Ramos (cell line): ENCODE measurements around the gene CNGA4.

Experiments used
- in situ Hi-C: fragments of 300-500 bp; cut with MboI; formaldehyde crosslinking; loops from one replicate; pipeline ENCODE4 v1.14.3; 2022; ENCODE audit warnings: low sequenced_read_pairs; ENCODE audit not compliant: unreplicated experiment

Gene CNGA4, protein sequence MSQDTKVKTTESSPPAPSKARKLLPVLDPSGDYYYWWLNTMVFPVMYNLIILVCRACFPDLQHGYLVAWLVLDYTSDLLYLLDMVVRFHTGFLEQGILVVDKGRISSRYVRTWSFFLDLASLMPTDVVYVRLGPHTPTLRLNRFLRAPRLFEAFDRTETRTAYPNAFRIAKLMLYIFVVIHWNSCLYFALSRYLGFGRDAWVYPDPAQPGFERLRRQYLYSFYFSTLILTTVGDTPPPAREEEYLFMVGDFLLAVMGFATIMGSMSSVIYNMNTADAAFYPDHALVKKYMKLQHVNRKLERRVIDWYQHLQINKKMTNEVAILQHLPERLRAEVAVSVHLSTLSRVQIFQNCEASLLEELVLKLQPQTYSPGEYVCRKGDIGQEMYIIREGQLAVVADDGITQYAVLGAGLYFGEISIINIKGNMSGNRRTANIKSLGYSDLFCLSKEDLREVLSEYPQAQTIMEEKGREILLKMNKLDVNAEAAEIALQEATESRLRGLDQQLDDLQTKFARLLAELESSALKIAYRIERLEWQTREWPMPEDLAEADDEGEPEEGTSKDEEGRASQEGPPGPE

DNA sequence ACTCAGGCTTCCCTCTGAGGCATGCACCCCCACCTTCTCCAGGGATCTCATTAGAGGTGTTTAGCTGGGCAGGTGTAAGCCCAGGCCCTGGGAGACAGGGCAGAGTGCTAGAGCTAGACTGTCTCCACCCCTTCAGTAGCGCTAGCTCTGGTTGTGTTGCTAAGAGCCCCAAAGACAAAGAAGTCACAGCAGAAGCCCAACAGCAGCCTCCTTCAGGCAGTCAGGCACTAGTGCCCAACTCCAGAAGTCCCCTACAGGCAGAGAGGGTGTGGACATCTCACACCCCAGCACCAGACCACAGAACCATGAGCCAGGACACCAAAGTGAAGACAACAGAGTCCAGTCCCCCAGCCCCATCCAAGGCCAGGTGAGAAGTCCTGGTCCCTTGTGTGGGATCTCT lies at the start of gene CNGA4:
Gene CNGA4, plus strand, starts transcription at position 188 of the 400 bp plus-strand sequence. Its CDS starts 118 bp downstream, at position 306.
- in situ Hi-C loops: no loop called here

DNA sequence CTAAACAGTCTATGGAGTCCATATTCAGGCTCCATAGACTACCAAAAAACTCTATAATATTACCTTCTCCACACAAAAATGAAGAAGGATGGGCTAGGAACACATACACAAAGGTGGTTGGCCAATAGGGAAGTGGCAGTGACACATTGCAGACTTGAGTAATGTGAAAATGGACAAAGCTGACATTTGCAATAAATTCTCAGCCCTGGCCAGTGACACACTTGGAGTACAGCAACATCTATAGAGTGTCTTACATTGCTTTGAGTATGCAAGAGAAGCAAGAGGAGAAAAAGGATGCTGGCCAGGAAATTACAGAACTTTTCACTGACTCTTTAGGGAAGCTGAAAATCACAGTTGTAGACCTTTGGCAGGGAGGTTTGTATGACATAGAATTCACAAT lies 47.1 kb upstream of the CNGA4 start:
- in situ Hi-C loops: no loop called here

DNA sequence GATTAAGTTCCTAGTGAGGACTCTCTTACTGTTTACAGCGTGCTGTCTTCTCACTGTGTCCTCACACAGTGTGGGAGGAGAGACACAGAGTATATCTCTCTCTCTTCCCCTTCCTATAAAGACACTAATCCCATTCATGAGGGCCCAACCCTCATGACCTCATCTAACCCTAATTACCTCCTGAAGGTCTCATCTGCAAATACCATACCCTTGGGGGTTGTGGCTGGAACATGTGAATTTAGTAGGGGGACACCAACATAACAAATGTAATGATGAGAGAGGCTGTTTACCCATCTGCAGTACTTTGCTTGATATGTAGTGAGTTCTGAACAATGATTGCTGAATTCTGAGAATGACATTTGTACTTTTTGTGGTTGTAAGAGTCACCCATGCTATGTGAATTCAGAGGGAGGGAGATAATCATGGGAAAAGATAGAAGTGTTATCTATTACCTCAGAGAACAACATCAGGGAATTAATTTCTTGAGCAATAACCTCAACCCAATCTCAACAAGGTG lies 44.8 kb upstream of the CNGA4 start:
- in situ Hi-C loops: no loop called here

DNA sequence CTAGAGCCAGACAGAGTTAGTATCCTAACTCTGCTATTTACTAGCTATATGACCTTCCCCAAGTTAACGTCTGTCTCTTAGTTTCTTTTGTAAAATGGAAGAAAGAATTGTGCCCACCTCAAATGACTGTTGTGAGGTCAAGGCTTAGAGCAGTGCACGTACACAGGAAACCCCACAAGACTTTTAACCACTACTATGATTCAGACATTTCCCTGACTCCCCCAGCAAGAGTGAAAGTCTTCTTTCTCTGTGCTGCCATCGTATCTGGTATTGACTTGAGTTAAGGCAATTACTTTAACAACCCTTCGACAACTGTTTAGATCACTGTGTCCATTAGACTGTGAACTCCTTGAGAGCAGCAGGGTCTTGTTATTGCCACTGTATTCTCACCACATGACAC lies 42.5 kb upstream of the CNGA4 start:
- in situ Hi-C loops: no loop called here

DNA sequence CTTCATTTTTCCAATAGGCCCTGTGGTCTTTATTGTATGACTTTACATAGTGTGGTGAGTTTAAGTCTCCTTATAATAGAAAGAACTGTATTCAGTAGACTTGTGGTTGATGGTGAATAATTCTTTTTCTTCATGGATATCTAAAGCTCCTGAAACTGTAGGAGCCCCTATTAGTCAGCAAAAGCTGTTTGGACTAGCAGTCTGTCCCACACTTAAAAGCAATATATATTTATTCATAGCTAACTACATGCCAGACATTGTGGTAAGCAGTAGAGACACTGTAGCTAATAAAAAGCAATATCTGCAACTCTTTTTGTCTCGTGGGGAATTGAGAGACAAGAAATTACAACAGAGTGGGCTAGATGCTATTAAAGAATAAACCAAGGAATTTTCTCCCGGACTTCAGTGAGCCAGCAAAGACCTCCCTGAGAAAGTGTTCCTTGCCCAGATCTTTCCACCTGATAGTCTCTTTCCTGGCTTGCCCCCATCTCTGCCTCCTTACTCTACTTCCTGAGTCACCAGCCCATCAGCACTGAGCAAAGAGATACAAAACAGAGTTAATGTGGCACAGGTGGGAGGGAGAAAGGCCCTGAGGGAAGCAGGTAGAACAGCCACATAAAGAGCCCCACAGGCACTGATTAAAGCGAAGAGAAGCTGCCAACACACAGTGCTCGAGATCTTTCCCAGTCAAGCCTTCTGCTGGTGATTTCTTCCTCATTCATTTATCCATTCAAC lies 41.3 kb upstream of the CNGA4 start:
- in situ Hi-C loops: no loop called here

DNA sequence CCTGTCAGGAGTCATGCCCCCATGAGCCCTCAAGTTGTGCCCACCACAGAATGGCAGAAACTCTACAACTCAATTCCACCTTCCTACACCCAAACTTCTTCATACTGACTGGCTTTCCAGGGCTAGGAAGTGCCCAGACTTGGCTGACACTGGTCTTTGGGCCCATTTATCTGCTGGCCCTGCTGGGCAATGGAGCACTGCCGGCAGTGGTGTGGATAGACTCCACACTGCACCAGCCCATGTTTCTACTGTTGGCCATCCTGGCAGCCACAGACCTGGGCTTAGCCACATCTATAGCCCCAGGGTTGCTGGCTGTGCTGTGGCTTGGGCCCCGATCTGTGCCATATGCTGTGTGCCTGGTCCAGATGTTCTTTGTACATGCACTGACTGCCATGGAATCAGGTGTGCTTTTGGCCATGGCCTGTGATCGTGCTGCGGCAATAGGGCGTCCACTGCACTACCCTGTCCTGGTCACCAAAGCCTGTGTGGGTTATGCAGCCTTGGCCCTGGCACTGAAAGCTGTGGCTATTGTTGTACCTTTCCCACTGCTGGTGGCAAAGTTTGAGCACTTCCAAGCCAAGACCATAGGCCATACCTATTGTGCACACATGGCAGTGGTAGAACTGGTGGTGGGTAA lies 39.6 kb upstream of the CNGA4 start, which contains the start of gene OR52W1:
Gene OR52W1, plus strand, starts transcription at position 51 of the 637 bp plus-strand sequence. Its CDS starts 0 bp downstream, at position 51.
- in situ Hi-C loops: no loop called here

DNA sequence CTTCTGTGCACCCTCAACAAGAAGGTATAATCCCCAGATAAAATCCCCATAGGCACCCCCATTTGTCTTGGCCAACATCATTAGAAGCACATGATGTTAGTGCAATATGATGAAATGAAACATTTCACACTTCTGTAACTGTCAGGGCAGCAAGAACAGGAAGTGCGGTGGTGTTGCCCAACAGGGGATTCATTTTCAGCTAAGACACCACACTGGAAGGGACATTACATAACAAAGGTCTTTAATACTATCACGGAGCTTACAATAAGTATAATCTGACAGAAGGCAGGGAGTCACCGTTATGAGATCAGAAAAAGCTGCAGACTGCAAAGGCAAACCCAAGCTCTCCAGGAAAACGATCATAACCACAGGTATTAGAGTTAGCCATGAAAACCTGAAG lies 37.9 kb upstream of the CNGA4 start:
- in situ Hi-C loops: no loop called here

DNA sequence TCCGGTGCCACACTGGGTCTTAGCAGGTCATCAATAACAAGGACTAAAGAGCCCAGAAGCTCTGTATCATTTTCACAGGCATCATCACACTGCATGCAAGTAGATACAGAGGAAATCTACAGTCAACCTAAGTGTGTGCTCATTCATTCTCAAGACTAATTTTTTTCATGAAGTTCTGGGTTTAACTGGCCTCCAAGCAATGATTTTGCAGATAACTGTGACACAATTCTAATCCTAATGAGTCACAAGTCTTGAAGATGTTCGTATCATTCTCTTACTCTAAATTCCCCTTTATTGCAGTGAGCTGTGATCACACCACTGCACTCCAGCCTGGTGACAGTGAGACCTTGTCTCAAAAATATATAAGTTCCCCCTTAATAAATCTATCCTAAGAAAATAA lies 37.4 kb upstream of the CNGA4 start:
- in situ Hi-C loops: no loop called here

DNA sequence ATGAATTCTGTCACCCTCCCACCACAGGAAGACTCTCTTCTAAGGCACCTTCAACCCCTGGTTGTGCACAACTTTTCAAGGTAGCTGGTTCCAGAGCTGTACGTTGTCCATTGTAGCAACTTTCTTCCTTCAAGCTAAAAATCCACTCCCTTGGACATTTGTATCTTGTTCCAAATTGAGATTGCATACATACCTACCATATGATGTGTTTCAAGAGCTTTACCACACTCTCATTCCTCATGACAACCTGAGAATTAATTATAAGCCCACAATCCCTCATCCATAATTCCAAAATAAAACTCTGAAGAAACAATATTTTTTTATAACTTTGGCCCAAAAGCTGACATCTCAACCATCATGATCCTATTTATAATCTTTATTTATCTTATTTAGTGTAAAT lies 36.8 kb upstream of the CNGA4 start:
- in situ Hi-C loops: no loop called here

DNA sequence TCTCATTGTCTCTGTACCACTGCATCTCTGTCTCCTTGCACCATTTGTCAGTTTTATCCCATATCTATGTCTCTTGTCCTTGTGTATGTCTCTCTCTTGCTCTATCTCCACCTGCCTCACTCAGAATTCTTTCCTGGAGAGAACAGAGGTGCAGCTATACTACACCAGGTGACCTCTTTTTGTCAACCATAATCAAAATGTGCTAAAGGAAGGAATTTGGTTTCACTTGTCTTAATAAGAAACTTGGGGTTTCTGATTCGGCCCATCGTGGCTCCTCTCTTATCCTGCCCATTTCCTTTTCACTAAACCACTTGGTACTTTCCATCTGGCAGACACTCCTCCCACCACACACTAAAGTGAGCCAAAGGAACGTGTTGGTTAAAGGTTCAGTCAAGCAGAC lies 35.6 kb upstream of the CNGA4 start:
- in situ Hi-C loops: no loop called here

DNA sequence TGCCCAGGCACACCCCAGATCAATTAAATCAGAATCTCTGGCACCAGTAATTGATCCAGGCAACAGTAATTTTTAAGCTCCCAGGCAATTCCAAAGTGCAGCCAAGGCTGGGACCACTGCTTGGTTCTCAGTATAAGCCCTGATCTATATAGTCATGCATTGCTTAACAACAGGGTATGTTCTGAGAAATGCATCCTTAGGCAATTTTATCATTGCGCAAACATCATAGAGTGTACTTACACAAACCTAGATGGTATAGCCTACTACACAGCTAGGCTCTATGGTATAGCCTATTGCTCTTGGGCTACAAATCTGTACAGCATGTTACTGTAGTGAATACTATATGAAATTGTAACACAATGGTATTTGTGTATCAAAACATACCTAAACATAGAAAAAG lies 34.2 kb upstream of the CNGA4 start:
- in situ Hi-C loops: no loop called here

DNA sequence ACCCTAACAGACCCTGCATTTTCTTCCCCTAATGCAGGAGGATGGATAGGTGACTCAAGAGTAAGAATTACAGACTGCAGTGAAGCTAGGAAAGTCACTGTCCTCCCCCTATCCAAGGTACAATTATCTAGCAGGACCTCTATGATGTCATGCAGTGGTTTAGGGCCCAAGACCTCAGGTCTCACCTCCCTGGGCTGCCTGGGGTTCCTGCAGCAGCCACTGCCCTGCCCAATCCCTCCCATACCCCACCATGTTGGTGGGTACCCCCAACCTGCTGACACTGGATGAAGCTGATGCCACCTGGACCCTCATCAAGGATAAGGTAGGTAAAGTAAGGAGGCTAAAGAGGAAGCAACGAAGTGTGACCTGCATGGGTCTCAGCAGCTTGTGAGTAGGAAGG lies 33.5 kb upstream of the CNGA4 start, which contains the start of gene C11orf42:
Gene C11orf42, plus strand, starts transcription at position 192 of the 400 bp plus-strand sequence. Its CDS starts 59 bp downstream, at position 251.
- in situ Hi-C loops: no loop called here

DNA sequence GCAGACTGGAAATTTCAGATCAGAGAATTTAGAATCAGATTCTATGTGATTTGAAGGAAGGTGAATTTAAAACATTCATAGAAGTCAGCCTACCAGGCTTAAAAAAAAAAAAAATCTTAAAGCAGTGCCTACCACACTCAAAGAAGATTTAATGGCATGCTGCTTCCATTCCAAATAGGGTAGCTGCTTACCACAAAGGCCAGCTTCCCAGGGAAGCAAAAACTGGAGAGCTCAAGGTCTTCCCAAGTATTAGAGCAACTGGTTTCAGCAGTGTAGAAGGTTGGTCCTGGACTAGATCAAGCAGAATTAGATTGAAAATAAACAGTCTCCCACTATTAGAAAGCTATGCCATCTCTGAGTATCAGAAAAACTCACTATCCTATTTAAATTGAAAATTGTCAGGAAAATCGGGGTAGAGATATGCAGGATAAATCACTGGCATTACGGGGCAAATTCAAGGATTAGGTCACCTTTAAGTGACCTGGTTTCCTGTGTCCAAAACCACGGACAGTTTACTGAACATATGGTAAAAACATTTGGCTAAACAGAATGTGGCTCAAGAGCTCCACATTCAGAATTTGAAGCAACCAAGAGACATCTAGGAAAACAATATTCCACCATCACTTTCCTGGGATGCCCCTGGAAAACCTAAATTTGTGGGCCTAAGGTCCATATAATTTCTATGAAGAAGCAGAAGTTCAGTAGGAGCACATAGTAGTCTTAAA lies 32.3 kb upstream of the CNGA4 start:
- in situ Hi-C loops: no loop called here

DNA sequence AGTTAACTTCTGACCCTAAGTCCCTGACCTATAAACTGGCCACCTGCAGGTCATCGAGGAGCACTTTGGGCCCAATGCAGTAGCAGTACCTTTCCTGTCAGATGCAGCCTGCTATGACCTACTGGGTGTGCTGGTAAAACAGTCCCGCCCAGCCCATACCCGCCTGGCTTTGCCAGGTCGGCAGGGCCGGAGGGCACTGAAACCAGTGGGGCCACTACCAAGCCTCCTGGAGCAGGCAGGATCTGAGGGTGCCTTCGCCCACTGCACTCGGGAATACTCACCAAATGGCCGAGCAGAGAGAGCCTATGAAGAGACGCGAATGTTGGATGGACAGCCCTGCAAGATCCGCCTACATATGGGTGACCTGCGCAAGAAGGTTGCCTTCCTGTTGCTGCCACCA lies 29.1 kb upstream of the CNGA4 start:
- in situ Hi-C loops: no loop called here

DNA sequence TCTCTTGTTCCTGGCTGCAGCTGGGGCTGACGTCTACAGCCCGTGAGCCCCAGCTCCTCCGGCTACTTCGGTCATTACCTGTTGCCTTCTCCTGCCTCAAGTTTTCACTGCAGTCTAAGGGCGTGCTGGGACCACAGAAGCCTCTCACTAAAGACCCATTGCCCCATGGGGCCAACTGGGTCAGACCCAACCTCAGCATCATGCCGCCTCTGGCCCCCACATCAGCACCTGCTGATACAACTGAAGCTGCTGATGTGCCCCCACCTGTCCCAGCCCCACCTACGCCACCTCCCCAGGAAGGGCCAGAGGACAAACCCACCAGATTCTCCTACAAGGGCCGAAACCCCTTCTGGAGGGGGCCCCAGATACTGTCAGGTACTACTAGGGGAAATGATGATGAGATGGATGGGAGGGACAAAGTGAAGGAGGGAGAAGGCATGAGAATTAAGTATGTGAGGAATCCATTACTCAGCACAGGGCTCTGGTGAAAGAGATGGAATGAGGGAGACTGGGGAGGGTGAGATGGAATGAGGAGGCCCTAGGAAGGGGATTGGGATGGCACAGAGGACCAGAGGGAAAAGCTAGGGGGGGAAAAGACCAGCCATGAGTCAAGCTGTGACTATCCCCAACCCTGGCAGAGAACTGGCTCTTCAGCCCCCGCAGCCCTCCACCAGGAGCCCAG lies 28.5 kb upstream of the CNGA4 start:
- in situ Hi-C loops: no loop called here

DNA sequence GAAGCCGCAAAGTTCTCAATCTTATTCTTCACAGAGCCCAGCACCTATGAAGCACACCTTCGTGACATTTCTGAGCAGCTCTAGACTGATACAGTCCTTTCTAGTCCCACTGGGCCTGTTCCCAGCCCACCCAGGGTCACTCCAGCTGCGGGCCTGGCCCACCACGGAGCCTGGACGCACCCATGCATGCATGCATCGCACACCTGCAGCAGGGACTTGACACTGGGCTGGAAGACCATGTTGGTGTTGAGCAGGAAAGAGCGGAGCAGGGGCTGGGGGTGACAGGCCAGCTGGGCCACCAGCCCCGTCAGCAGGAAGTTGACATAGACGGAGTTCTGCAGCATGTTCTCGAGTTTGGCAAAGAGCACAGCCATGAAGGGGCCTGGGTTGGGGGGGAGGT lies 24.4 kb upstream of the CNGA4 start:
- in situ Hi-C loops: no loop called here

DNA sequence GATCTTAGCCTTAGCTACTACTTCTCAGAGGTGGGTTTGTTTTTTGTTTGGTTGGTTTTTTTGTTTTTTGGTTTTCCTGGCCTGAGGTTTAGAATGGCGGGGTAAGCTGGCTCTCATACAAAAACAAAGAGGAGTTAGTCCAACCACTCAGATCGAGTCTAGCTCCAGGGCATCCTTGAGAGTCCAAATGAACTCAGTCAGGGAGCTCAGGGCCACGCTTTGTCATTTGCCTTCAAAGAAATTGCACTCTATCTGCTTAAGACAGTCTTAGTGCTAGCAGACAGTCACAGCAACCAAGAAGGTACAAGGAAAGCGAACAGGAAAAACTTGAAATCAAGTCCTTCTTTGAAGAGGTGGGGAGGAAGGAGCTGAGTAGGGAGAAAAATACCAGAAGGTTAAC lies 22.4 kb upstream of the CNGA4 start:
- in situ Hi-C loops: no loop called here

DNA sequence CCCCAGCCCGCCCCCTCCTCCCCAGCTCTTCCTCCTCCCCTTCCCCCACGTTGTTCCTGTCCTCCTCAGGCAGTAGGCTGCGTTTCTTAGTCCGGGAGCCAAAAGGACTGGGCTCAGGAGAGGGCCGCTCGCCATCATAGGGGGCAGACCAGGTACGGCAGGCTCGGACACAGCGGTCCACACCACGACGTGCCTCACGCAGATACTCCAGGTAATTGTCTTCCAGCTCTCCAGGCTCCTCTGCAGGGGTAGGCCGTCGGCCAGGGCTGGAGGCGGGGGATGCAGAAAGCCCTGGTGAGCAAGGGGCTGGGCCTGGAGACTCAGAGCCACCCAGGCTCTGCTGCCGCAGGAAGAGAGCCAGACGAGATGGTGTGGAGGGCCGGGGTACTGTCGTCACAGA lies 21.2 kb upstream of the CNGA4 start:
- in situ Hi-C loops: no loop called here

DNA sequence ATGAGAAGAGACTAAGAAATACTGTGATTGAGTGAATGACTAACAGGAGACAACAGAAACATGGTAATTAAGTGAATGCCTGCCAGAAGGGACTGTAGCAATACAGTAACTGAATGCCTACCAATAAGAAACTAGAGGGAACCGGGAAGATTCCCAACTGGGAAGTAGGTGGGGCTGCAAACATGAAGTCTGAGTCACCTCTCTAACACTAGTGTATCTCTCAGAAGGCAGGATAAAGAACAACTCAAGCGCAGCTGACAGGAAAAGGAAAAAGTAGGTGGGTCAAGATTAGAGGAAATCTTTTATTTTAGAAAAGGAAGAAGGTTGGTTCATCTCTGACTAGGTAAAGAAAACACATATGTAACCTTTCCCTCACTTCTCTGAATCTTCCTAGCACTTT lies 19.5 kb upstream of the CNGA4 start:
- in situ Hi-C loops: no loop called here
